GM21717 (cell line): ENCODE data around the gene AXIN2.

ENCODE experiments used
- ATAC-seq: cut with Tn5 transposase; IDR thresholded peaks from one replicate; pipeline ENCODE4 v1.9.1; 2021; ENCODE audit warnings: mild to moderate bottlenecking, moderate library complexity; ENCODE audit not compliant: unreplicated experiment

The AXIN2 gene

DNA sequence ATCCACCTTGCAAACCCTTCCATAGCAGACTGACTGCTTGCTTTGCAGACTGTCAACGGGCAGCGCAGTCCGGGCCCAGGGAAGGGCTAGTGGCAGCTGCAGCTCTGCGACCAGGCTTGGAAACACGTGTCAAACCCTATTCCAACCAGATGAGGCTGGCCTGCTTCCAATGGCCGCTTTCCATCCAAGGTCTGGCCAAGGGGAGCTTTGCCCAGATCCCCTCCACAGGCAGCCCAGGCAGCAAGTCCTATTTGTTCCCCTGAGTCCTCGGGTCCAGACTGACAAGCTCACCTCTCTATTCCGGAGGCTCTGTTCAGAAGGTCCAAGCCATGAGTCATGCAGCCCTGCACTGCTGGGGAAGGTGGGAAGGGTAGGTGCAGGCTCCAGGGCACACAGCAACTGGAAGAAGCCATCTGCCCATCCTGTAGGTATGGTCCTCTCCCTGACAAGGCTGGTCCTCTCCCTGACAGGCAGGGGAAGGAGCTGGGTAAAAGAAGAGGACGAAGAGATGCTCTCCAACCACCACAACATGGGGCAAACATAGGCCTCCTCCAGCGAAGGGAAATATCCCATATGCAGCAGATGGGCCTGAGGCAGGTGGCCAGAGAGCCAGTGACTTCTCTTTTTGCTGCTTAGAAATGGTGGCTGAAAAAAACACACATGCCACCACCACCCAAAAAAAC is 22.6 kb upstream of the AXIN2 start:
- ATAC-seq: no peak

DNA sequence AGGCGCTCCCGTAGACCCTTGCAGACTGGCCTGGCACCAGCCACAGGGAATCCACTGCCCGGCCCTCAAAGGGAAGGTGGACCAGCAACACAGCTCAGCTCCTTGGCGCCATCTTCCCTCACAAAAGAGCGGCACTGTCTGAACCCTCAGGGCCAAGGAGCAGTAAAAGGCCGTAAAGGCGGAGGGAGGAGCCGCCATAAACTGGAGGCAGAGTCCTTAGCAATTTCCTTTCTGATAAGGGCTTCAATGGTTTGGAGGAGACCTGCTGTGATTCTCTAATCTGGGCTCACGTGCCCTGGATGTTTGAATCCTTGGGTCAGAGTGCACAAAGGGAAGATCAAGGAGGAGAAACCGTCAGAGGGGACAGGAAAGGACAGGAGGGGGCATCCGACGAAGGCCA is 15.5 kb upstream of the AXIN2 start:
- no peak for ATAC-seq

DNA sequence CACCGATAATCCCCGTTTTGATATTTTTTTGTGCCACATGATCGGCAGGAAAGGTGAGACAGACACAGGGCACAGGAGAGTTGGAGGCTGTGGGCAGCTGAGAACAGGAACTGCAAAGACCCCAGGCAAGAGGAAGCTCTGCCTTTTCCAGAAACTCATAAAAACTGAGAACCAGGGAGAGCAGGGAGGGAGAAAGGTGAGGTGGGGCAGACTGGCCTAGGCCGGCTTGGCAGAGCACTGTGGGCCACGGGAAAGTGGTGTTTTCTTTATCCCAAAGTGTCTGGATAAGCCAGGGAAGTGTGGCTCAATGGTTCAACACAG is 11.8 kb upstream of the AXIN2 start:
- ATAC-seq: no peak

DNA sequence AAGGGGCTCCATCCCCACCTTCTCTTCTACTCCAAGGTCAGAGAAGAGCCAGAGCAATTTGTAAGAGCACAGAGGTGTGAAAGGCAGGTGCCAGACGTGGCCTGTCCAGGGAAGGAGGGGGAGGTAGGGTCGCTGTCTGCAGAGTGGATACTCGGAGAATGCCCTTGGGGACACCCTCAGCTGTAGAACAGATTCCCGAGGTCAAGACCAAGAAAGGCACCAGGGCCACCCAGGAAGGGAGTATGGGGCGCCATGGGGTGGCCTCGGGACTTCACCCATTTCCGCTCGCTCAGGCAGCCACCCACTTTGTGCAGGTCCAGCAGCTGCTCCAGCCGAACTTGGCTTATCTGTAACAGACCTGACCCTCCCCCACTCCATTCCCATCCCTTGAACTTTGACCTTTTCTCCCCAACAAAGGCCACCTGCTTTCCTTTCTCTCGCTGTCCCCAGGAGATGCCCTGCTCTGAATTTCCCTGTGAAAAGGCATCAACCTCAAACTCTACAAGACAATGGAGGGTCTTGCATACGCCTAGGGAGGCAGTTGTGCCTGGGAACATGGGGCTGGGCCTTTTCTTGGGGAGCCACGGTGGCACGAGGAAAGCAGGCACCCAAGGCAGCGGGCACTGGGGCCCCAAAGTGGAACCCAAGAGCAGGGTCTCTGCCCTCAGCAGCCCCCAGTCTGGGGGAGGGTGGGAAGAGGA is 11.3 kb upstream of the AXIN2 start:
- ATAC-seq: no peak

DNA sequence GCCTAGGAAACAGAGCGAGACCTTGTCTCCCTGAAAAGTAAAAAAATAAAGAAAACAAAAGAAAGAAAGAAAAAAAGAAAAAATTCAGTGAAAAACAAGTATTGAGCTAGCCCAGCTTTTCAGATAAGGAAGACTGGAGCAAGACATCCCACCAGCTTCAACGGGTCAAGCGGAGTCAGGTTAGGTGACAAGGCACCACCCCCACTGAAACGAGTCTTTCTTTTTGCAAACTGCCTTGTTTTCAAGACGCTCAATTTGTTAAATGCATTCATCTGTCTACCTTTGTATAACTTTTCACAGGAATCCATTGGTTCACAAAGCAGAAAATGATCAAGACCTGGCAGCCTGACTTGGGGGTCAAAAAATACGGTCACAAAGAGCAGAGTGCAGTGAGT is 10.7 kb upstream of the AXIN2 start:
- no peak for ATAC-seq

DNA sequence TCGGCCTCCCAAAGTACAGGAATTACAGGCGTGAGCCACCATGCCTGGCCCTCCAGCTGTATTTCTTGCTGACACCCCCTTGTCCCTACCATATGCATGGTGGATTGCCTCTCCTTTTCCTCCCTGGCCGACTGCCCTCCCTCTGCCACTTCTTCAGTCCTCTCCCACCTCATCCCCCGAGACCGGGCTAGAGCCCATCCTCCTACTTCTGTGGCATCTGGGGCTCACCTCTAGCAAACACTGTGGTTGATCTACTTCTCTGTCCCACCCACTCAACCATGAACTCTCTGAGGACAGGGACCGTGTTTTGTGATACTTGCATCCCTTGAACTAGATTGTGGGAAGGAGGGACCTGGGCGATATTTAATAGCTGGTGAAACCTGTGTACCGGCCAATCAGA is 7.5 kb upstream of the AXIN2 start:
- ATAC-seq: no peak

DNA sequence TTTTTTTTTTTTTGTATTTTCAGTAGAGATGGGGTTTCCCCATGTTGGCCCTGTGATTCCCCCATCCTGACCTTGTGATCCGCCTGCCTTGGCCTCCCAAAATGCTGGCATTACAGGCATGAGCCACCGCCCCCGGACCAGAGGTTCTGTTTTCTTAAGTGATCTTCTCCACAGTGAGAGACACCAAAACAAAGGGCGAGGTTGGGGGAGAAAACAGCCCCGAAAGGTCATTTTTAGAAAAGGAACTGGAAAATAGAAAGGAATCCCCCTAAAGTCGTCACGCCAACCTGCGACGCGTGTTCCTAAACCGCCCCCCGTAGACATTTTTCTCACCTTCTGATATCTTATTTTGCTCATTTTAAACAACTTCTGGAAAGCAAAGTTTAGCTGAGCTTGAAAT is 6.1 kb upstream of the AXIN2 start:
- ATAC-seq: no peak

DNA sequence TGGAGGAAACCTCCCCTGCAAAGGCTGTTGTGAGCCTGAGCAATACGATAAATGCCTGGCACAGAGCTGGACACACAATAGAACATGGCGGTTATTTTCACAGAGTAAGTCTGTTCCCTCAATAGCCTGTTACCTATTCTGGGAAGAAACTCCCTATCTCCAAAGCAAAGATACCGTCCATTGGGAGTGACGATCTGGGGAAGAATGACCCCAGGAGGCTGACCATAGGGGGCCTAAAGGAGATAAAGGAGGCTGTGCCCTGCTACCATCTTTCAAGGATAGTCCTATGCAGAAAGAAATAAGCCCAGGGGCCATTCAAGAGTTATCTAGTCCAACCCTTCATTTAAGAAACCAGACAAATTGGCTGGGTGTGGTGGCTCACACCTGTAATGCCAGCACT is 4.1 kb upstream of the AXIN2 start:
- no peak for ATAC-seq

DNA sequence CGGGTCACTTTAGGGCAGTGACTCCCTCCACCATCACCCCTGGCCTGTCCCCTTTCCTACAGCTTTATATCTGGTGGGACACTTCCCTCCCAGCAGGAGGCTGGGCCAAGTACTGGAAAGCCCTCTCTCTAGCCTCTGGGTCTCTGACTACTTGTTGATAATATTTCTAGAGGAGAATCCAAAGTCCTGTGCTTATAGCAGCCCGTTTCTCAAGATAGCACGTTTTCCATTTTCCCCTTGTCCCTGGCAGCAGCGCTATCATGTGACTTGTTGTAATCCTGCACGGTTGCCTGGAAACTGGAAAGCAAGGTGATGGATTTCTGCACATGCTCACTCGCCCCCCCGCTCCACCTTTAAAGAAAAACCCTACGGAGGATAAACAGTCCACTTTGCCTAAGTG is 3.3 kb upstream of the AXIN2 start:
- no peak for ATAC-seq

DNA sequence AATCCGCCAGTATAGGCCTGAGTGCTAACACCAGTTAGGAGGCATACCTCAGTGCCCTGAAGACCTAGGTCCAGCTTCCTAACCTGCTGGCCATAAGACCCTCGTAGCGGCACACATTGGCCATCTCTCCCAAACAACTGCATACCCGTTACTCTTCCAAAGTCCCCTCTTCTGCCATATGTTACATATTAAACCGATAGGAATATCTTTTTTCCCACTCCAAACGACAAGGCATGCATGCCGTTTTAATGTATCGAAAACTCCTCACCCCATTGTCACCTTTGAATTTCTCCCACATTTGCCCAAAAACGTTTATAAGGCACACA is 721 bp upstream of the AXIN2 start:
- ATAC-seq: no peak

DNA sequence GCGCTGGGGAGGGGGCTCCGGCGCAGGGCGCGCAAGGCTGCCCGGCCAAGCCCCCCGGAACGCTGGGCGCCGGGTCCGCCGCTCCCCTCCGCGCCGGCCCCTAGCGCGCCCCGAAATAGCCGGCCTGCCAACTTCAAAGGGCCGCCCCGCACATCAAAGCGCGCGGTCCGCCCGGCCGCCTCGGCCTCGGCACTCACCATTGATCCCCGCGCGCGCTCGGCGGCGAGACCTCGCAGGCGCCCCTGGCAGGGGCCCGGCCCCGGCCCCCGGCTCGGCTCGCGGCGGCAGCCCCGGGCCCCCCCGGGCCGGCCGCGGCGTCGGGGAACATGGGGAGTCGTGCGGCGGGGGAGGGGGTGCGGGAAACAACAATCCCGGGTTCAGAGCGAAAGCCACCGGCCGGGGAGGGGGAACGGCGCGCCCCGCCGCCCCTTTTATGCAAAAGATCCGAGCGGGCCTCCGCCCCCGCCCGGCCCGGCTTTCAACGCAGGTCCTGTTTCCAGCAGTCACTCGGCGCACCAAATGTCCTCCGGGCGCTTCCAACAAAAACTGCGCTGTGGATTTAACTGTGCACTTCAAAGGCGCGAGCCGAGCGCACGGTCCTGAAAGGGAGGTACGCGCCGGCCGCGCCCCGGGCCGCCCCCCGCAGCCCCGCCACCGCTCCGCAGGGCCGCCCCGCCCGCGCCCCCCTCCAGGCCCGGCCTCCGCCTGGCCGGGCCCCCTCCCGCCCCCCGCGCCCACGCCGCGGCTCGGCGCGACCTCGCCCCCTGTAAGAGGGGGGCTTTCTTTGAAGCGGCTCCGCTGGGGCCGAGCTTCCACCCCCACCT is 608 bp downstream of the AXIN2 start:
- no peak for ATAC-seq

DNA sequence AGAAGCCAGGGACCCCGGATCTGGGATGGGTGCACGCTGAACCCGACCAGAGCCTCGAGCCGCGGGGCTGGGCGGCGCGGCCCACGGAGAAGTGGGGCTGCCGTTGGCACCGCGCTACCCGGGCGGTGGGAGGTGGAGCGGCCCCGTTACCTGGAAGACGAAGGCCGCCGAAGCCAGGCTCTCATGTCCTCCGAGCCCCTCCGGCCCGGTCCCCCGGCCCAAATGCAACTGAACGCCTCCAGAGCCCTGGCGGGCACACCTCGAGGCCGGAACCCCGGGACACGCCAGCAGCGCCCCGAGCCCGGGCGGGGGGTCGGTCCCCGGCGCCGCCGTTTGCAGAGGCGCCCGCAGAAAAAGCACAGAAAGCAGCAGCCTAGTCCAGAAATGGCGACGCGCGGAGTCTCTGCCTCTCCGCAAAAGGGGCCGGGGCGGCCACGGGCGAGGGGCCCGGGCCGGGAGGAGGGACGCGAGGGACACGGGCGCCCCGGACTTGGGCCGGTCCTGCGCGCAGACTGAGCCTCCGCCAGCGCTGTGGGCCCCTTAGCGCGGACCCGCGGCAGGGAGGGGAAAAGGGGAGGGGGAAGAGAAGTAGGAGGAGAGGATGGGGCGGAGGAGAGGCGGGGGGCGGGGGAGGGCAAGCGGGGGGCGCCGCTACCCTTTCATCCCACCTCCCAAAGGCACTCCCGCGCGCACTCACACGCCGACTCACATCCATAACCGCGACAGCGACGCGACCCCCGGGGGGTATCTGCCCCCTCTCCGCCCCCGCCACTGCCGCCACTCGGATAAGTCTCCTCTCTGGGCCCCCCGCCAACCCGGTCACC is 1.4 kb downstream of the AXIN2 start:
- ATAC-seq: no peak

DNA sequence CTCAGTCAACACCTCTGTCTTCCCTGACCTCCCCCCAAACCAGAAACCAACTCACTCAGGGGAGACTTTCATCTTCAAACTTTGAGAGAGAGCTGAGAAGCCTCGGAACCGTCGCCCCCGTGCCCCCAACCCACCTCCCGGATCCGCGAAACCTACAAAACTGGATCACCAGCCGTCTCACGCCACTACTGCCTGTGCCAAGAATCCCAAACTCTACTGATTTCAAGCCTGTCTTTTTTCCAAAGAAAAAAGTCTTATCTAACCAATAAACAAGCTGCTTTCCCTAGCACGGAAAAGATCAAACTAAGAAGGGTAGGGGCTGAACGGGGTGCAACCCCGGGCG is 2.0 kb downstream of the AXIN2 start:
- ATAC-seq: no peak

DNA sequence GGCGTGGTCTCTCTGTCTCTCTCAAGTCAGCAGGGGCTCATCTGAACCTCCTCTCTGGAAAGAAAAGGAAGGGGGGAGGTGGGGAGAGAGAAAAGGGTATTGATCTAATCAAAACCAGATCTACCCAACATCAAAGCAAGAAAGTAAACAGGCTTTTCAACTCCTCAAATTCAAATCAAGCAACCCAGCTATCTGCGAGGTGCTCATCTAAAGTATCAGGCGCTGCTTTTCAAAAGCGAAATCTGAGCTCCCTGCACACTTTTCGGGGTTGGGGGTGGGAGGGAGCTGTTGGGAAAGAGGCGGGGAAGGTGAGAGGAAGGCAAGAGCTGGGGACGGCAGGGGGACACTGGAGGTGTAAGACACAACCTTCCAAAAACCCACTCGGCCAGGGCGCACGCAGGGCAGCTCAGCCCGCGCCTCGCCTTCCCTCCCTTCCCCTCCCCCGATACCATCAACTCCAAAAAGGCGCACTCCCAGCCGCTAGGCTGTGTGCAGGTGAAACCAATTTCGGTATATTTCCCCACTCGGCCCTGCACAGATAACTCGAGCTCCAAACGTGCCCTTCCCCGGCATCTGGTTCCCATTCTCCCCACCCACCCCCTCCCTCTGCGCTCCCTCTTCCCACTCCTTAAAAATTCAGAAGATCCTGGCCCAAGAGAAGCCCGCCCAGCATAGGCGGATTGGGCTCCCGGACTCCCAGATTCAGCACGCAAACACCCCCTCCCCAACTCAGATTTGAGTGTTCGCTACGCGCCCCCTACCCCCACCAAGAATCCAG is 2.6 kb downstream of the AXIN2 start:
- ATAC-seq: no peak

DNA sequence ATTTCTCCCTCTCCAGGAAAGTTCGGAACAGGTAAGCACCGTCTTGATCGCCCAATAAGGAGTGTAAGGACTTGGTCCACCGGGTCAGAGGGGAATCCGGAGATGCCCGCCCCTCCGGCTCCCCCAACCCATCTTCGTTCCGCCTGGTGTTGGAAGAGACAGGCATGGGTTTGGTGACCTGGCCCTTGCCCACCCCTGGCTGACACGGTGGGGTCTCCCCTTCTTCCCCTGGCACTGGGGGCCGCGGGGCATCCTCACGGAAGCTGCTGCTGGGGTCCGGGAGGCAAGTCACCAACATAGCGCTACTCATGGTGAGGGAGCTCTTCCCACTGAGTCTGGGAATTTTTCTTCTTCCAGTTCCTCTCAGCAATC is 3.2 kb downstream of the AXIN2 start:
- no peak for ATAC-seq

DNA sequence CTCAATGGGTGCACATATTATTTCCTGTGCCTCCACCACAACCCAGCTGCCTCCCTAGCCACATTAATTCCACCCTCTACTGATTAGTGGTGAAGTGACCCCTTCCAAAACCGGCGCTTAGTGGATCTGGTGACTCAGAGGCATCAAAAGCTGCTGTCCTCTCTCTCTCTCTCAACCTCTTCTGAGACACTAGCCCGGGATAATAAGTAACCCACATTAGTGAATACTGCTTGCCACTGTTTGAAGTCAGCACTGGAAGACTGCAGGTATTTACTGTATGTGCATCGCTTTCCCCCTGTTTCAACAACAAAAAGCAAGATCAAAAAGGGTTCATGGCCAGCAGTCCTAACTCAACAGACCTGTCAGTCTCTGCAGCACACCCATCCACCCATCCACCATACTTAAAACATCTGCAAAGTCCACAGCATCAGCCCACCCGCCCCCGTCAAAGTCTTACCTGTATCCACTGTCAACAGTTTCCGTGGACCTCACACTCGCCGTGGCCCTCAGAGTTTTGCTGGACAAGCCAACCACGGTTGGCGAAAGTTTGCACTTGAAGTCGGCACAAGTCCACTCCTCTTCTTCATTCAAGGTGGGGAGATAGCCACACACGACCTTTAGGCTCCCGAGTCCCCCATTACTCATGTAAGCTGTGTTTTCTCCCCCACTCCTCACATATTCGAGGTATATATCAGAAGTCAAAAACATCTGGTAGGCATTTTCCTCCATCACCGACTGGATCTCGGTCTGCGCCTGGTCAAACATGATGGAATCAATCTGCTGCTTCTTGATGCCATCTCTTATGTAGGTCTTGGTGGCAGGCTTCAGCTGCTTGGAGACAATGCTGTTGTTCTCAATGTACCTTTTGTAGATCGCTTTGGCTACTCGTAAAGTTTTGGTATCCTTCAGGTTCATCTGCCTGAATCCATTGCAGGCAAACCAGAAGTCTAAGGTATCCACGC is 3.8 kb downstream of the AXIN2 start:
- no peak for ATAC-seq

DNA sequence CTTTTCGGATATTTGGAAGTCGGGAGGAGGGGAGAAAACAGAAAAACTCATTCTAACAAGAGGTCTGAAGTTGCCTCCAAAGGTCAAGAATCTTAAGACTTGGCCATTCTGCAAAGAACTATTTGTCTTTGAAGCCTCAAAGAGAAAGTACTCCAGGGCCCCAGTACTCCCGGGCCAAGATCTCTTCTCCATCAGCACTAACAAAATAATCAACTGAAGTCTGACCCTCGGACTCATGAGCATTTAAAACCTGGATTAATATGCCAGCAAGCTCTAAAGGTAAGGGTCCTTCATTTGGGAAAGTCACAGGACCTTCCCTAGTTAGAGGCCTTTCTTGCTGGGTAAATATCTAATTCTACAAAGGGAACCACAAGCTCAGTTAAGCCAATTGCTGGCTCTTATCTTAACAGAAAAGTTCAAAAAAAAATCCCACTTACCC is 4.5 kb downstream of the AXIN2 start:
- ATAC-seq: no peak

DNA sequence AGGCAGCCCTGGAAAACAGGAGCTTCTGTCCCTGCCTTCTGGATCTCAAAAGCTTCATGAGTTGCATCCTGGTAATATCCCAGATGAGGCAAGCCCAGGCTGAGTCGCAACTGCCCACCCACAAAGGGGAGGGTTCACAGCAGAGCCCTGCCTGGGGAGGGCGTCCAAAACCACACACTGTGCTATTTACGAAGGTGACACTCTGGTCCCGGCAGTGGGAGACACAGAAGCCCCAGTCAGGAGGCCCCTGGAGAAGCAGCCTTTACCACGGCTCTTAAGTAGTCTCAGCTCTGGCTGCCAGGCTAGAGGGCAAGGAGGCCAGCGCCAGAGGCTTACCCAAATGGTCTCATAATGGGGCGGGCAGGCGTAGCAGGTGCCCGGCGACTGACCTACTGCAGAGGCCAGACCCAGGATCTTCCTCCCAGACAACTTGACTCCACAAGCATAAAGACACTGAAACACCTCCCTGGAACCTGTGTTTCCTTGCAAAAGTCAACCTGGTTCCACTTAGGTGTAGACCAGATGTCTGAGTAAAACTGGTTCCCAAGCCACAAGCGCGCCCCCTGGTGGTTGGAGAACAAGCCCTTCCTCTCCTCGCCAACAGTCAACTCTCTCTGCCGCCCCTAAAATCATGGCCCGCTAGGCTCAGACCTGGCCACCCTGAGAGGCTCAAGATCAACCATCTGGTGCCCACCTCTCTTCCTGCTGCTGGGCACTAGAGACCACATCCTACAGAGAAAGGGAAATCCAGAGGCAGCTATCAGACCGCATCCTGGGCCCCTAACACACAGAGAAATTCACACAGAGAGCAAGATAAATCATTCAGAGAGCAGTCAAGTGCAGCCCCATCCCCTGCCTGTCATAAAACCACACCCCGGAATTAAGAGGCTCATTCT is 5.2 kb downstream of the AXIN2 start:
- peak; percentile 48 for ATAC-seq
